ENCODE results near the gene ARIH2.

The ARIH2 gene

GRCh38 chr3:48949376-48949717, 30.7 kb downstream of the ARIH2 start:
- no peak overlapping the region for H3K4me2 ChIP-seq
- H4K20me1 ChIP-seq (ENCODE audit: insufficient read depth), result no peaks in the 10 kb centered on the region
- H3K36me3 ChIP-seq (ENCODE audit: insufficient read depth), result no peaks in the 10 kb centered on the region
- H3K79me2 ChIP-seq (ENCODE audit: insufficient read depth, low read depth), result peaks cover 9% of the 10 kb centered on the region; the same call in 1 of the 2 replicates
- TF ChIP-seq CTCF (conservative IDR thresholded peaks at IDR 0.05; ENCODE audit: low read depth, low read length), result no peak
- H3K9ac ChIP-seq, result no peak overlapping the region
- peaks cover 29% of the 10 kb centered on the region for H3K4me1 ChIP-seq (ENCODE audit: low read depth, poor library complexity, severe bottlenecking)
- no peaks in the 10 kb centered on the region for H3K27me3 ChIP-seq (ENCODE audit: insufficient read depth, low read depth)
- no peak overlapping the region for H3K27ac ChIP-seq
- no peak overlapping the region for H3K4me3 ChIP-seq (IDR thresholded peaks at IDR 0.05; ENCODE audit: insufficient read depth, low read depth, low read length)
- H2AFZ ChIP-seq (ENCODE audit: low read depth), result no peak overlapping the region

- H4K20me1 ChIP-seq (ENCODE audit: insufficient read depth), result no peaks in the 10 kb centered on the region
- H3K9ac ChIP-seq, result no peak overlapping the region
- H3K79me2 ChIP-seq (ENCODE audit: insufficient read depth, low read depth), result peaks cover 9% of the 10 kb centered on the region; the same call in 1 of the 2 replicates
- no peak overlapping the region for H3K4me2 ChIP-seq
- no peak for TF ChIP-seq CTCF (conservative IDR thresholded peaks at IDR 0.05; ENCODE audit: low read depth, low read length)
- no peaks in the 10 kb centered on the region for H3K27me3 ChIP-seq (ENCODE audit: insufficient read depth, low read depth)
- H3K4me3 ChIP-seq (IDR thresholded peaks at IDR 0.05; ENCODE audit: insufficient read depth, low read depth, low read length), result no peak overlapping the region
- H3K36me3 ChIP-seq (ENCODE audit: insufficient read depth), result no peaks in the 10 kb centered on the region
- peaks cover 22% of the 10 kb centered on the region for H3K4me1 ChIP-seq (ENCODE audit: low read depth, poor library complexity, severe bottlenecking)
- no peak overlapping the region for H2AFZ ChIP-seq (ENCODE audit: low read depth)
- H3K27ac ChIP-seq, result no peak overlapping the region
Observed at GRCh38 chr3:48950051-48950450, 31.4 kb downstream of the ARIH2 start.

GRCh38 chr3:48951764-48952163, 33.1 kb downstream of the ARIH2 start:
- Histone ChIP-seq H3K79me2 (ENCODE audit: insufficient read depth, low read depth) (peaks cover 9% of the 10 kb centered on the region; the same call in 1 of the 2 replicates), H3K4me1 (ENCODE audit: low read depth, poor library complexity, severe bottlenecking) (peaks cover 6% of the 10 kb centered on the region), H3K9ac (no peak overlapping the region), H3K4me2 (no peak overlapping the region), H2AFZ (ENCODE audit: low read depth) (no peak overlapping the region), H3K36me3 (ENCODE audit: insufficient read depth) (no peaks in the 10 kb centered on the region), H3K4me3 (IDR thresholded peaks at IDR 0.05; ENCODE audit: insufficient read depth, low read depth, low read length) (no peak overlapping the region), H3K27ac (no peak overlapping the region), H3K27me3 (ENCODE audit: insufficient read depth, low read depth) (no peaks in the 10 kb centered on the region), H4K20me1 (ENCODE audit: insufficient read depth) (no peaks in the 10 kb centered on the region)
- TF ChIP-seq CTCF (conservative IDR thresholded peaks at IDR 0.05; ENCODE audit: low read depth, low read length), result no peak

GRCh38 chr3:48952510-48953118, 34.0 kb downstream of the ARIH2 start:
- no peak overlapping the region for H3K4me2 ChIP-seq
- H3K27ac ChIP-seq, result no peak overlapping the region
- no peak overlapping the region for H3K9ac ChIP-seq
- TF ChIP-seq CTCF (conservative IDR thresholded peaks at IDR 0.05; ENCODE audit: low read depth, low read length), result peak; percentile 46
- no peaks in the 10 kb centered on the region for H3K27me3 ChIP-seq (ENCODE audit: insufficient read depth, low read depth)
- H4K20me1 ChIP-seq (ENCODE audit: insufficient read depth), result no peaks in the 10 kb centered on the region
- H3K36me3 ChIP-seq (ENCODE audit: insufficient read depth), result no peaks in the 10 kb centered on the region
- H3K4me3 ChIP-seq (IDR thresholded peaks at IDR 0.05; ENCODE audit: insufficient read depth, low read depth, low read length), result no peak overlapping the region
- H3K4me1 ChIP-seq (ENCODE audit: low read depth, poor library complexity, severe bottlenecking), result peaks cover 6% of the 10 kb centered on the region
- no peak overlapping the region for H2AFZ ChIP-seq (ENCODE audit: low read depth)
- H3K79me2 ChIP-seq (ENCODE audit: insufficient read depth, low read depth), result peaks cover 9% of the 10 kb centered on the region; the same call in 1 of the 2 replicates
